ENCODE data around the gene LPIN1.

Gene LPIN1

GRCh38 chr2:11742317-11742701 lies 4.1 kb upstream of the LPIN1 start:
- CTCF ChIA-PET, result interaction anchor here (0.8 to 18.6 kb wide), 7 partner anchors 13 to 54 kb away, joined by 3 to 207 read pairs (median 3); no protein-coding TSS in a partner anchor
- no peak for TF ChIP-seq CTCF (IDR thresholded peaks at IDR 0.05; ENCODE audit: control extremely low read depth, extremely low read depth, low read depth, missing control alignments)
- POLR2A ChIA-PET, result no interaction called here
- DNase-seq (ENCODE audit: extremely low spot score), result no peak

GRCh38 chr2:11742702-11743357 lies 3.6 kb upstream of the LPIN1 start:
- CTCF ChIA-PET, result interaction anchor here (1.0 to 18.6 kb wide), 6 partner anchors 13 to 38 kb away, joined by 3 to 207 read pairs (median 6); no protein-coding TSS in a partner anchor
- DNase-seq (ENCODE audit: extremely low spot score), result no peak
- POLR2A ChIA-PET, result no interaction called here
- TF ChIP-seq CTCF (IDR thresholded peaks at IDR 0.05; ENCODE audit: control extremely low read depth, extremely low read depth, low read depth, missing control alignments), result no peak

GRCh38 chr2:11743366-11743765 lies 3.1 kb upstream of the LPIN1 start:
- TF ChIP-seq CTCF (IDR thresholded peaks at IDR 0.05; ENCODE audit: control extremely low read depth, extremely low read depth, low read depth, missing control alignments), result no peak
- DNase-seq (ENCODE audit: extremely low spot score), result no peak
- ChIA-PET CTCF (interaction anchor here (1.1 to 18.6 kb wide), 7 partner anchors 8 to 49 kb away, joined by 3 to 207 read pairs (median 13); no protein-coding TSS in a partner anchor), POLR2A (interaction anchor here (1.3 kb wide), 1 partner anchor 11 kb away, joined by 4 read pairs; no protein-coding TSS in a partner anchor)

GRCh38 chr2:11743846-11744553 lies 2.4 kb upstream of the LPIN1 start:
- POLR2A ChIA-PET, result interaction anchor here (1.3 kb wide), 1 partner anchor 10 kb away, joined by 4 read pairs; no protein-coding TSS in a partner anchor
- peak; percentile 82 for DNase-seq (ENCODE audit: extremely low spot score)
- CTCF ChIA-PET, result interaction anchor here (1.1 to 18.6 kb wide), 7 partner anchors 9 to 50 kb away, joined by 3 to 207 read pairs (median 13); no protein-coding TSS in a partner anchor
- no peak for TF ChIP-seq CTCF (IDR thresholded peaks at IDR 0.05; ENCODE audit: control extremely low read depth, extremely low read depth, low read depth, missing control alignments)

GRCh38 chr2:11744631-11745394 lies 1.6 kb upstream of the LPIN1 start:
- CTCF ChIA-PET, result interaction anchor here (0.8 to 18.6 kb wide), 10 partner anchors 9 to 57 kb away, joined by 3 to 207 read pairs (median 6); no protein-coding TSS in a partner anchor
- no peak for DNase-seq (ENCODE audit: extremely low spot score)
- peak; percentile 38 for TF ChIP-seq CTCF (IDR thresholded peaks at IDR 0.05; ENCODE audit: control extremely low read depth, extremely low read depth, low read depth, missing control alignments)
- POLR2A ChIA-PET, result interaction anchor here (0.7 to 1.3 kb wide), 2 partner anchors 10 to 13 kb away, joined by 3 to 4 read pairs; no protein-coding TSS in a partner anchor
